Renal pelvis (tissue), 4 donors: ENCODE measurements around the gene NTN5. TPM values are rescaled to one million over a fixed set of nuclear protein-coding genes. Genes with fewer than 3 reads are reported as not detected.
"Not testable (repeated sequence)": the region's sequence is repeated elsewhere in the genome, so short reads cannot be mapped to it uniquely, and the experiment has no call there.

Source experiments
- DNase-seq: peaks from one replicate; pipeline ENCODE4 v3.0.0-alpha.2; 2013
- polyA plus RNA-seq, 3 donors: library from polyadenylated mRNA; unstranded; fragments of 120-200 nt; gene quantifications; one replicate each; pipeline ENCODE4 v1.2.1, GENCODE V29; 2013; ENCODE audit not compliant: insufficient read length in 3 of 3

NTN5 gene
- polyA plus RNA-seq, 3 donors, result 0.91 to 1.9 (median 1.5) TPM

DNA sequence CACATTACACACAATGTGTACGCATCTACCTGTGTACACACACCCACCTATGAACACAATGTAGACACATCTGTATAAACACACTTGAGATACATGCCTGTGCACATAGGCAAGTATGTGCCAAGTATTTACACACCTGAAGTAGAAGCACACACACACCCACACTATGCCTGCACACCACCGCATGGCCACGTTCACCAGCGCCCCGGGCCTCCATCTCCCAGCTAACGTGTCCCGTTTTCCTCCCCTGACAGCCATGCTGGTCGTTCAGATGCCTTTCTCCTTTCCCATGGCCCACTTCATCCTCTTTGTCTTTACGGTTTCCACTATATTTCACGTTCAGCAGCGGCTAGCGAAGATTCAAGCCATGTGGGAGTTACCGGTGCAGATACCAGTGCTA, 29.9 kb upstream of the NTN5 start:
- DNase-seq, result no peak

DNA sequence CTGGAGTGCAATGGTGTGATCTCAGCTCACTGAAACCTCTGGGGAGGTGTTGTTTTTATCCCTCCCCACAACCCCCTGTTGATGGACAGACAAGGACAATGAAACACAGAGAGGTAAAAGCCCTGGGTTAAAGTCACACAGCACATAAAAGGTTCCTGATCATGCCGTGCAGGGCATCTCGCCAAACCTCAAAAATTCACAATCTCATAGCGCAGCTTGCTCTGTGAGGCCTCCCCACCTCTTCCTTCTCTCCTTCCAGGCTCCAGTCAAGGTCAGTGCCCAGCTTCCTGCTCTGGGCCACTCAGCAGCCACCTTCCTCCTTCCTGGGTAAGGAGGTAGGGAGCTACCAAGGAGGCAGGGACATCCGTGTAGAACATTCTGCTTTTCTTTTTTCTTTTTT, 25.2 kb upstream of the NTN5 start:
- no peak for DNase-seq

DNA sequence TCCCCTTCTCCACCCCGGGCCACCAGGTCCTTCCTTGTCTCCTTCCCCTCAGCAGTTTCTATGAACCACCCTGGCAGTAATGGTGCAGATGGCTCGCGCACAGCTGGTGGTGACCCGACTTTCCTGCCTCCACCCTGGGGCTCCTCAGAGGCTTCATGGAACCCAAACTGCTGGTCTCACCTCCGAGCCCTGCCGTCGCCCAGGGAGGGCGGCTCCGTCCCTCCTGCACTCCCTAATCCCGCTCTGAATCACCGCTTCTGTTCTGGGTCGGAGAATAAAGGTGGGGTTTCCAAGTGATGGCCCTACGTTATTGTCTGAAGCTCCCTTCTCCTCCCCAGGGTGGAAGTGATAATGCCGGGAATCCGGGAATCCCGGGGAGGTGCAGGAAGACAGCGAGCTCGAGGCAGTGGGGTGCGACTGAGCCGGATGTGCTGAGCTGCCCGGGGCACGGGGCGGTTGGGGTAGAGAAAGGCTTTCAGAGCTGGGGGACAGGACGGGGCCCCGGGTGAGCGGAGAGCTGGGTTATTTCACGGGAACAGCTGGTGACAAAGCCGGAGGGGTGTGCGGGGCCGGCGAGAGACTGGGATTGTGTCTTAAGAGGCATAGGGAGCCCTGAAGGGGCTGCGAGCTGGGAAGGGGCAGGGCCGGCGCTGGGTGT, 23.7 kb upstream of the NTN5 start:
- DNase-seq, result no peak

DNA sequence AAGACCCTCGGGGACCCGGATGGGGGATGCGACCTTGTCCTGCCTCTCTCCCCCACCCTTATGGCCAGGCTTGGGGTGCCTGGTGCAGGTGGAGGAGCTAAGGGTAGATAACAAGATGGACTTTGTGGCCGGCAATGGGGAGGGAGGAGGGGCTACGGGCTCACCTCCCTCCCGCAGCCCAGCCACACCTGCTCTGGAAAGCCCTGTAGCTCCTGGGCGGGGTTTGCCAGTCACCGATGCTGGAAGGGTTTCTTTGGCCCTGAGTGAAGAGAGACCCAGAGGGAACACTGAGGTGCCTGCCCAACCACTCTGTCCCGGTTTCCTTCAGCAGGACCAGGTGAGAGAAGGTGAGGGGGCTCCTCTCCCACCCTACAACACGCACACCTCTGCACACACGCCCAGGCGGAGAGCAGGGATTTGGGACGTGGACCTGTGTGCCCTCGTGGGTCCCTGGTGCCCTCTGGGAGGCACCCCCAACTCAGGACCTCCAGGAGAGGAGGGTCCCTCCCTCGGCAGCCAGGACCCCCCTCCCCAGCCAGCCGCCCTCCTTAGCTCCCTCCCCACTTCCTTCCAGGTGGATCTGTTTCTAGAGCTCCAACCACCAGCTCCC, 23.0 kb upstream of the NTN5 start, which contains the start of gene FUT2:
Gene FUT2, plus strand, starts transcription at position 229 of the 610 bp plus-strand sequence. CDS start 6,986 bp downstream, outside the sequence.
- DNase-seq, result no peak

DNA sequence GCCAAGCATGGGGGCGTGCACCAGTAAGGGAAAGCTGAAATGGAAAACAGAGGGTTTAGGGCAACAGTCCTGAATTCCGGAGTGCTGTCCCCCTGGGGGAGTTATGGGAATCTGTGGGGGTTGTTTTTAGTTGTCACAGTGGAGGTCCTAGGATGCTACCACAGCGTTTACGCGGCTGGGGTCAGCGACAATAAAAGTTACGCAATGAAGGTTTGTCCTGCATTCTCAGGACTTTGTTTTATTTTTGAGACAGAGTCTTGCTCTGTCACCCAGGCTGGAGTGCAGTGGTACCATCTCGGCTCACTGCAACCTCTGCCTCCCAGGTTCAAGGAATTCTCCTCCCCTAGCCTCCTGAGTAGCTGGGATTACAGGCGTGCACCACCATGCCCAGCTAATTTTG, 20.8 kb upstream of the NTN5 start:
- DNase-seq, result not testable (repeated sequence)

DNA sequence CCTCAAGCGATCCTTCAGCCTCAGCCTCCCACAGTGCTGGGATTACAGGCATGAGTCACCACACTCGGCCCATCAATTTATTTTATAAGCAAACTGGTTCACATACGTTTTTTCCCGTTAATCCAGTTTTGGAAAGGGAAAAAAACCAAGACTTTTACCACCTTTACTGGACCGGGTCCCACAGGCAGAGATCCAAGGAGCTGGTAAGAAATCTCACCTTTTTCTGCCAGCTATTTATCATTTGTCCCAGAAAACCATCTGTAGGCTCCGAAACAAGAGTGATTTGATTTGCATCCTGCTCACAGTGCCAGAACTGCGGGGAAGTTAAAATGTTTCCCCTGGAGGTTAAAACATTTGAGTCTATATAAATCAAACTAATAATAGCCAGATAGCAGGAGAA, 16.6 kb upstream of the NTN5 start:
- DNase-seq, result no peak

DNA sequence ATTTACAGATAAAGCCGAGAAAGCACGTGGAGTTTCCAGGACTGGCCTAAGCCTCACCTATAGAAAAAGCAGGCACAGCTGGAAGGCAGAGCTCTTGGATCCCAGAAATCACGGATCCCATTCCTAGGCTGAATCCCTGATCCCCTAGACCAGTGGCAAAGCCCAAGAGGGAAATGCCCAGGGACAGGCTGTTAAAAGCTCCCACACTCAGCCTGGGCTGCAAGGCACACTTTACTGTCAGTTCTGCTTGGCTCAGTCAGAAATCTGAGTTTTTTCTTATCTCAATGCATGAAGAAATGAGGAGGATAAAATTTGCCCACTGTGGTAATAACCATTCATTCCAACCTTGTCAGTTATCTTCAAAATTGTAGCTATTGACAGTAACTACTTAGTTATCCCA, 15.0 kb upstream of the NTN5 start:
- DNase-seq, result no peak

DNA sequence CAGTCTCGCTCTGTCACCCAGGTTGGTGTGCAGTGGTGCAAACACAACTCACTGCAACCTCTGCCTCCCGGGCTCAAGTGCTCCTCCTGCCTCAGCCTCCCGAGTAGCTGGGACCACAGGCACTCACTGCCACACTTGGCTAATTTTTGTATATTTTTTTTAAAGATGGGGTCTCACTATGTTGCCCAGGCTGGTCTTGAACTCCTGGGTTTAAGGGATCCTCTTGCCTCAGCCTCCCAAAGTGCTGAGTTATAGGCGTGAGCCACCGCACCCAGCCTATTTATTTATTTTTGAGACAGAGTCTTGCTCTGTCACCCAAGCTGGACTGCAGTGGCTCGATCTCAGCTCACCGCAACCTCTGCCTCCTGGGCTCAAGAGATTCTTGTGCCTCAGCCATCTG, 13.8 kb upstream of the NTN5 start:
- not testable (repeated sequence) for DNase-seq

DNA sequence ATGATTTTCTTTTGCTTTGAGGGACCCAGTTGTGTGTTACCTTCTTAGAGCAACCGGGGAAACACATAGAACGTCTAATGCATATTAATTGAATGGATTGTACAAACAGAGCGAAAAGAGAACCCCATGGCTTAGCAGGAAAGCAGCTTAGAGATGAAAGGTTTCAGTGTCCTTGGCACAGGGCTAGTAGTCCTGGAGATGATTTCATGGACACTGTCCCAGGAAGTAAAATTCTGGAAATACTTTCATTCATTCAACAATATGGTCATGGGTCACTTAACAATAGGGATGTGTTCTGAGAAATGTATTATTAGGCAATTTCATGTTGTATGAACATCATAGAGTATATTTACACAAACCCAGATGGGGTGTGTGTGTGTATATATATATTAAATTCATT, 13.3 kb upstream of the NTN5 start:
- DNase-seq, result no peak

DNA sequence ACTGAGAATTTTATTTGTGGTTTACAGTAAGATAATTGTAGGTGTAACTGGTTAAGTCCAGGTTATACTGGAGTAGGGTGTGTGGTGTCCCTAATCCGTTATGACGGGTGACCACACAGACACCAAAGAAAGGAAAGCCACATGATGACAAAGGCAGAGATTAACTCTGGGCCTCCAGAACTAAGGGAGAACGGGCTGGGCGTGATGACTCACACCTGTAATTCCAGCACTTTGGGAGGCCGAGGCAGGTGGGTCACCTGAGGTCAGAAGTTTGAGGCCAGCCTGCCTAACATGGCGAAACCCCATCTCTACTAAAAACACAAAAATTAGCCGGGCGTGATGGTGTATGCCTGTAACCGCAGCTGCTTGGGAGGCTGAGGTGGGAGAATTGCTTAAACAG, 12.8 kb upstream of the NTN5 start:
- DNase-seq, result no peak

DNA sequence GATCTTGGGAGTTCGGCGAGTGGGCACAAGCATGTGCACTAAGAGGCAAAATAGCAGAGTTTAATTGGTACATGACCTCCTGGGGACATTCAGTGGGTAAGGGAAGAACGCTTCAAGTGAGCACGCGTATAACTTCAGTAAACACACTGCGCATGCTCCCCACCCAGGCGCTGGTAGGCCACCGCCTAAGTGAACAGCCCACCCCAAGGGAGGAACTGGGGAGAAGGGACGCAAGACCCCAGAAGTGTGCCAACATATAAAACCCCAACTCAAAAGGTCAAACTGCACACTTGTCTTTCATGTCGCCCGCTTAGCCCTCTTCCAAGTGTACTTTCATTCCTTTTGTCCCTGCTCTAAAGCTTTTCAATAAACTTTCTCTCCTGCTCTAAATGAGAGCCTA, 10.5 kb upstream of the NTN5 start:
- DNase-seq, result peak; percentile 54

DNA sequence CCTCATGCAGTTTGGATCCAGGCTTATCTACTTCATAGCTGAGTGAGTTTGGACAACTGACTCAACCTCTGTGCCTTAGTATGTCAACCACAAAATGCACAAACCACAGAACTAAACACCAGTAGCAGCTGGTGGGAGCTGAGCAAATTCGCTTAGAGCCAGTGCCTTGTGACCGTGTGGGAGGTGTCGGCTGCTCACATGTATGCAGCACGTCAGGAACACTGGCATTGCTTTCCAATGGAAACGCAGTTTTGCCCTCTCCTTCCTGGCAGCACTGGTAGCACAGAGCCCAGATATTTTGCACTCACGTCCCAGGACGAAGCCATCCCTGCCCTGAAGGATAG, 8.3 kb upstream of the NTN5 start:
- no peak for DNase-seq

DNA sequence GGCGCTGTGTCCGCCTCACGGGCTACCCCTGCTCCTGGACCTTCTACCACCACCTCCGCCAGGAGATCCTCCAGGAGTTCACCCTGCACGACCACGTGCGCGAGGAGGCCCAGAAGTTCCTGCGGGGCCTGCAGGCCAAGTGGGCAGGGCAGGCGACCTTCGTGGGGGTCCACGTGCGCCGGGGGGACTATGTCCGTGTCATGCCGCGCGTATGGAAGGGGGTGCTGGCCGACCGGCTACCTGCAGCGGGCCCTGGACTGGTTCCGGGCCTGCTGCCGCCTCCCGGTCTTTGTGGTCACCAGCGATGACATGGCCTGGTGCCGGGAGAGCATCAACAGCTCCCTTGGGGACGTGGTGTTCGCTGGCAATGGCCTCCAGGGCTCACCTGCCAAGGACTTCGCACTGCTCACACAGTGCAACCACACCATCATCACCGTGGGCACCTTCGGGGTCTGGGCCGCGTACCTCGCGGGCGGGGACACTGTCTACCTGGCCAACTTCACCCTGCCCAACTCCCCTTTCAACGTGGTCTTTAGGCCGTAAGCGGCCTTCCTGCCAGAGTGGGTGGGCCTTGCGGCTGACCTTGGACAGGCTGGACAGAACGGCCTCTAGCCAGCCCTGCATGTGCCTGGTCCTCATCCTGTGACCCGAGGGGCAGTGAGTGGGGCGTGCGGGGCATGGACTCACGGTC, 7.8 kb upstream of the NTN5 start:
- no peak for DNase-seq

DNA sequence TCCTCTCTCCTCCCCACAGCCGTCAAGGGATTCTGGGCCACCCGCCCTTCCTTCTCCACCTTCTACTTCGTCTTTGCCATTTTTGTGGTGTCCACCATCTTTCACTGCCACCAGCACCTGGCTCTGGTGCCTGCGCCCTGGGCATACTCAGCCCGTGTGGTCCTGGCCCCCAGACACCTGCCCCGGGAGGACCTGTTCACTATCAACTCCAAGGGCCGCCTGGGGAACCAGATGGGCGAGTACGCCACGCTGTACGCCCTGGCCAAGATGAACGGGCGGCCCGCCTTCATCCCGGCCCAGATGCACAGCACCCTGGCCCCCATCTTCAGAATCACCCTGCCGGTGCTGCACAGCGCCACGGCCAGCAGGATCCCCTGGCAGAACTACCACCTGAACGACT, 7.2 kb upstream of the NTN5 start:
- DNase-seq, result not testable (repeated sequence)

DNA sequence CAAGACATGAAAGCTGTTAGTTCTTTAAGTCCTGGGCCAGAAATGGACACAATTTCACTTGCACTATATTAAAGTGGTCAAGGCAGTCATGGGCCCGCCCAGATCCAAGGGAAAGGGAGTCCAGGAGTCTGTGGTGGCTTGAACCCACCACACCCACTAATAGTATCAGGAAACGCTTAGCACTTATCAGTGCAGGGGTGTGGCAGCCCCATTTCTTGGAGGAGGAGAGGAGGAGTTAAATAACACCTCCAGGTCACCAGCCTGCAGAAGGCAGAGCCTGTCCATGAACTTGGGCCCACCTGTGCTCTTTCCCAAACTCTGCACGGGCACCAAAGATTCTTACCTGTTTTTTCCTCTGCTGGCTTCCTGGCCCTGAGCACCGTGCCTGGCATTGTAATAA, 5.4 kb upstream of the NTN5 start:
- DNase-seq, result no peak

DNA sequence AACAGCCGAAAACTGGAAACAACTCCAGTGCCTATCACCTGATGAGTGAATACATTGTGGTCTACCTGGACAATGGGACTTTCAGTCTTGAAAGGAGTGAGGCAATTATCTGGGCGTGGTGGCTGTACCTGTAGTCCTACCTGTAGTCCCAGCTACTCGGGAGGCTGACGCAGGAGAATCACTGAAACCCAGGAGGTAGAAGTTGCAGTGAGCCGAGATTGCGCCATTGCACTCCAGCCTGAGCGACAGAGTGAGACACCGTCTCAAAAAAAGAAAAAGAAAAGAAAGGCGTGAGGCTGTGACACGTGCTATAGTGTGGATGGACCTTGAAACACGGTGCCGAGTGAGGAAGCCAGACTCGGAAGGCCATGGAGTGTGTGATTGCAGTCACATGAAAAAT, 4.1 kb upstream of the NTN5 start:
- no peak for DNase-seq

DNA sequence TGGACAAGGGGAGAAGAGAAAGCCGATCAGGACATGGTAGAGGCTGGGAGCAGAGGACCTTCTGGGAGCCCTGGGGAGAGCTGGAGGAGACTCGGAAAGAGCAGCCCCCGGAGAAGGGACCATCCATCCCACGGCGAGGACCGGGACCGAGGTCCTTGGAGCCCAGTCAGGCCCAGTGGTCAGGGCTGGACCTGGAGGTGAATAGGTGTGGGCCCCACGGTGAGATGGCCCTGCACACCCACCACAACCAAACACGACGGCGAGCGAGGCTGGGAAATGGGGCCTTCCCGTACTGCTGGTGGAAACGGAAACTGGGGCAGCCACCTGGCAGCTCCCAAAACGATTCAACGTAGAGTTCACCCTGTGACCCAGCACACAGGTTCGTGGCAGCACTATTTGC, 3.7 kb upstream of the NTN5 start:
- no peak for DNase-seq

DNA sequence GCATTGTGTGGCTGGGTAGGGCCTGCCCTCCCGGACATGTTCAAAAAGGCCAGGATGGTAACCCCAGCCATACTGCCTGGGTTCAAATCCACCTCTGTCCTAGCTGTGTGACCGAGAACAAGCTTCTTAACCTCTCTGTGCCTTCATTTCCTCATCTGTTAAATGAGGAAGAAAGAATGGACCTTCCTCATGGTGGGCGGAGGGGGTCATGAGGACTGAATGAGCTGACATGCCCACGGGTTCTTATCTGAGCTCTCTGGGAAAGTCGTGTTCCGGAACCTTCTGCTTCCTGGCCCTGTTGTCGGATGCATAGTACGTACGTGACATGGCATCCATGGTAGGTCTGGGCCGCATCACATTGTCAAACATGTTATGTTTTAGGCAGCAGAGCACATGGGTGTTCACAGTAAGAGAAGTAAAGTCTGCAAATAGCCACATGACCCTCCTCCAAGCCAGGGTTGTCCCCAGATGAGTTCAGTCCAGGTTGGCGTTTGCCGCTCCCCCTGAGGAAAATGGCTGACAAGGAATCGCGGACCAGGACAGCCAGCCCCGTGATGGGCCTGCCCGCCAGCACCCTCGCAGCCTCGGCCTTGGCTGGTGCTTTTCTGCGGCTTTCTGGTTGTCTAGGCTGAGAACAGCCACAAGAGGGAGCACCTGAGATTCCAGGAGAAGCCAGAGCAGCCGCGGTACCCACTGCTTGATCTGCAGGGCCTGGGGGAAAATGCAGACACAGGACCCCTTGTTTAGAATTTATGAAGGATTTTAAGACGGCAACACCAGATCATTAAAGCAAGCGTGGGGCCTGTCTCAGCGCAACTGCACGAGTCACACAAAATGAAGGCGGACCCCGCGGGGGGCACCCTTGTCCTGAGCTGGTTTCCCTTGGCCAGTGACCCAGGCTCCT, 2.4 kb upstream of the NTN5 start:
- DNase-seq, result peak; percentile 86

DNA sequence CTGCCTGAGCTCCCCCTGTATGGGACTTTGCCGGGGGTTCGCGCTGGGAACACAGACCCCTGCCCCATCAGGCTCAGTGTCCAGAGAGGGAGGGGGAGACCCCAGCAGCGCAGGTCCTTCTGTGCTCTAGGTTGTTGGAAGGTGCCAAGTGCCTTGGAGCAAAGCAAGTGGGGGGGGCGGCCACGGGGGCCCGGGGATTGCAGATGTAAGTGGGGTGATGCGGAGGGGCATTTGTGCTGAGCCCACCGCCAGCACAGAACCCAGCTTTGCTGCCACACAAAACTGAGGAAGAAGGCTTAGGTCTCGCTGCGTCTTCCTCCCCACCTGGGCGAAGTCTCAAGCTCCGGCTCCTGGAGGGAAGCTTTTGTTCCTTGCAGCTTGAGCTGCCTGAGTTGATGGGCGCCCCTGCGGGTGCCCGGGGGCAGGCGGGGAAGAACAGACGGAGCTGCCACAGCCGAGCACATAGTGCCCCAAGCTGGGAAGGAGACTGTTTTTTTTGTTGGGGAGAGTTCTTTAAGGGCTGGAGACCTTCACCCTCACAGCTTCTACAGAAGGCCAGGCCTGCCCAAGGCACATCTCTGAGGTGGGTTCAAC, 1.5 kb upstream of the NTN5 start:
- no peak for DNase-seq

DNA sequence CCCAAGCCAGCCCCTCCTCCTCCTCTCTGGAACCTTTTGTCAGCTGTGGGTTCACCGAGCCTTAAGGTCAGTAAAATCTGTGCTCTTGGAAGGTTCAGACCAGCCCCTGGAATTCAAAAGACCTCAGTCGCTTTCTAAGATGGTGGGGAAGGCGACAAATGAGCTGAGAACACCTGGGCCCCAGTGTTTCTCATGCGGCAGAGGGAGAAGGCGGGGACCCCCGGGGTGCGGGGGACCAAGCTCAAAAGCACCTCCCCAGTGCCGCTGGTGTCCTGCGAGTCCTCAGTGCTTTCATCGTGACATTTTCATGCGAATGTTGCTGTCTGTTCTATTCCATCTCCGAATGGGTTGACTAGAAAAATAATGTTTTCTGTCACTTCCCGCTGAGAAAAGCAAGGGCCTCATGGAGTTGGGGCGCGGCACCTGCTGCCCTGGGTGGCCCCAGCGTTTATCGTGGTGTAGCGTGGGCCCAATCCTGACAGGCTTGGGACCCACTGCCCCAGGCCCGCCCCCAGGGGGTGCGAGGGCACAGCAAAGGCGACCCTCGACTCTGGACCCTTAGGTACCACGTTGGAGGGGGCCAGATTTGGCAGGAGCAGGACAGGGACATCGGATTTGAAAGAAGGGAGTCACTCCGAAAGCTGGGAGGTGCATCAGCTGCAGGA, 751 bp upstream of the NTN5 start:
- DNase-seq, result no peak

DNA sequence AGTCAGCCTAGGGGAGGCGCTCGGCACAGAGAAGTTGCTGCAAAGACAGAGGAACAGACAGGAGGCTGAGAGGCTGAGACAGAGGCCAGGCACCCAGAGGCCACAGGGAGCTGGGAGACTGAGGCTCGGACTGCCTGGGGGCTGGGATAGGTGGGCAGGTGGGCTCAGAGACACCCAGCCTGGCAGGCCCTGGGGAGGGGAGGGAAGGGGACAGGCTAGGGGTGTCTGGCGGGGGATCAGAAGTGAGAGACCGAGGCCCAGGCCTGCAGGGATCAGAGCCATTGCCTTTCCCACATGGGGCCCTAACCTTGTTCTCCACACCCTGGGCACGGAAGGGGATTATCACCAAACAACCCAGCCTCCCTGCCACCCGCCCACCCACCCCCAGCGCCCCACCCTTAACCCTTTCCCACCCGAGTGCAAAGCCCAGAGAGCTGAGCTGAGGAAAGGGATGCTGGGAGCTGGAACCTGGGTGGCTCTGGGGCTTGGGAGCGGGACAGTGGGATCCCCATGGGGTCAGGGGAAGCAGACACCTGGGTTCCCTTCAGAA, 1.3 kb downstream of the NTN5 start:
- no peak for DNase-seq
